RWPE1 (cell line): ENCODE results near the gene MOK.

Experiments used
- CTCF ChIA-PET: fragments of 350-600 bp; sonication (Branson Sonifier 250); formaldehyde crosslinking; extraction: SDS; loops from one replicate; lab custom pipeline; 2021; lab: Yijun Ruan, JAX
- POLR2A ChIA-PET: fragments of 400-600 bp; formaldehyde crosslinking; extraction: SDS; loops from one replicate; lab custom pipeline; 2020; ENCODE audit warnings: antibody characterized with exemption; ENCODE audit not compliant: low non-redundant PET; lab: Yijun Ruan, JAX
- DNase-seq: peaks from one replicate; pipeline ENCODE4 v3.0.0; 2012; ENCODE audit warnings: low spot score
- H3K27ac ChIP-seq: fragments of 450-650 bp; 2 replicates; pipeline ENCODE4 v1.5.1; 2017
- TF ChIP-seq, protein P1 (sequence below): fragments of 450-650 bp; conservative IDR thresholded peaks from 2 replicates; pipeline ENCODE4 v1.5.1; 2017; ENCODE audit warnings: low read depth, mild to moderate bottlenecking

The MOK gene

DNA sequence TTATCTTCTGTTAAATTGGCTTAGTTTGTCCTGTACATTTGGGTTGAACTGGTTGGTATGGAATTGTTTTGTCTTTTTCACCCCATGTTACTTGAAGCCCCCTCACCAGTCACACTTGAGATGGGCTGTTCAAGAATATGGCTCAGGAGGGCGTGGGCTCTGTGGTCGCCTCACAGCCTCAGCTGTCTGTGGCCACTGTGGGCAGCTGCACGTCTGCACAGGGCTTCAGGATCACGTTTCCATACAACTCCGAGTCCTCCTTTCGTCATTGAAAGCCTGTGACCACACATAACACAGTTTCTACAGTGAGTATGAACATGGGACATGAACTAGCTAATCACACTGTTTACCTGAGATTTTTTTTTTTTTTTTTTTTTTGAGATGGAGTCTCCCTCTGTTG lies 81.3 kb downstream of the MOK start:
- TF ChIP-seq, protein P1, sequence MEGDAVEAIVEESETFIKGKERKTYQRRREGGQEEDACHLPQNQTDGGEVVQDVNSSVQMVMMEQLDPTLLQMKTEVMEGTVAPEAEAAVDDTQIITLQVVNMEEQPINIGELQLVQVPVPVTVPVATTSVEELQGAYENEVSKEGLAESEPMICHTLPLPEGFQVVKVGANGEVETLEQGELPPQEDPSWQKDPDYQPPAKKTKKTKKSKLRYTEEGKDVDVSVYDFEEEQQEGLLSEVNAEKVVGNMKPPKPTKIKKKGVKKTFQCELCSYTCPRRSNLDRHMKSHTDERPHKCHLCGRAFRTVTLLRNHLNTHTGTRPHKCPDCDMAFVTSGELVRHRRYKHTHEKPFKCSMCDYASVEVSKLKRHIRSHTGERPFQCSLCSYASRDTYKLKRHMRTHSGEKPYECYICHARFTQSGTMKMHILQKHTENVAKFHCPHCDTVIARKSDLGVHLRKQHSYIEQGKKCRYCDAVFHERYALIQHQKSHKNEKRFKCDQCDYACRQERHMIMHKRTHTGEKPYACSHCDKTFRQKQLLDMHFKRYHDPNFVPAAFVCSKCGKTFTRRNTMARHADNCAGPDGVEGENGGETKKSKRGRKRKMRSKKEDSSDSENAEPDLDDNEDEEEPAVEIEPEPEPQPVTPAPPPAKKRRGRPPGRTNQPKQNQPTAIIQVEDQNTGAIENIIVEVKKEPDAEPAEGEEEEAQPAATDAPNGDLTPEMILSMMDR, result no peak
- ChIA-PET CTCF (interaction anchor here (0.6 kb wide), 1 partner anchor 82 kb away, joined by 3 read pairs; no protein-coding TSS in a partner anchor), POLR2A (no interaction called here)
- H3K27ac ChIP-seq, result no peak overlapping the region
- DNase-seq, result no peak

DNA sequence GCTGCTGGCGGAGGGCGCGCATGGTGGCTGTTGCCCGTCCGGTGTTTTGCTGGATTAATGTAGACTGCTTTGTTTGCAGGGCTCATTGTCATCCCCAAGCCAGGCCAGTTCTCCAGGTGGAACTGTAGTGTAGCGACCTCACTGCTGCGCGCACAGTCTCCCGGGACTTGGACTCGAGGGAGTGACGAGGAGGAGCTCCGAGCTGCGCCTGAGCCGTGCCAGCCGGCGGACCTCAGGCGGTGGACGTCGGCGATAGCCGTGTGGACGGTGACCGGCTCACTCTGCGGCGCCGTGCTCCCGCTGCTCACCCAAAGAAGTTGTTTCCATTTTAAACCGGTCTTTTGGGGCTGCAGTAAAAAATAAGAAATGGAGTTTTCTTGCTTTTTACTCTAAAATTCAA lies 82.2 kb downstream of the MOK start:
- TF ChIP-seq, protein P1, result no peak
- ChIA-PET POLR2A (no interaction called here), CTCF (interaction anchor here (1.0 kb wide), 1 partner anchor 91 kb away, joined by 3 read pairs; no protein-coding TSS in a partner anchor)
- DNase-seq, result no peak
- H3K27ac ChIP-seq, result peak overlapping the region; percentile 65; the same call in 1 of the 2 replicates

DNA sequence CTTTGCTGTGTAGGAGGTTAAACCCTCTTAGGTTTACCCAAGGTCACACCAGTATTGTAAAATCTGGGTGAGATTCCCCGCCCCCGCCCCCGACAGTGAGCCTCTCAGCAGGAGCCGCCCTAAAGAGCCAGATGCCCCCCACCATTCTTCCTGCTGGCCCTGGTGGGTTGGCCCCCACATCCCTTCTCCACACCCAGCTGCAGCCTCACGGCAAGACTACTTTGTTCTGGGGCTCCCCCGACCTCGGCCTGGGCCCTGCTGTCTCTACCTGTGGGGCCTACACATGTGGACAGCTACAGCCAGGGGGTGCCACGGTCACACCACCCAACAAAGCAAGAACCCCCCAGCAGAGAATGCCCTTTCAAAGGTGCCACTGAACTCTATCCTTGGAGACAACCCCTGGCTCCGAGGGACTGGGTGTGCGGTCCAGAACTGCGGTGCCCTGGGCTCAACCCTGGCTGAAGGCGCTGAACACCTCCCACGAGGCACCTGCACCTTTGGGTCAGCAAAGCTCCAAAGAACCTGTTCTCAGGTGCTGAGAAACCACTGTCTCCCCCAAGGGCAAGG lies 82.9 kb downstream of the MOK start:
- CTCF ChIA-PET, result interaction anchor here (1.0 to 1.7 kb wide), 2 partner anchors 92 to 93 kb away, joined by 3 to 7 read pairs; no protein-coding TSS in a partner anchor

DNA sequence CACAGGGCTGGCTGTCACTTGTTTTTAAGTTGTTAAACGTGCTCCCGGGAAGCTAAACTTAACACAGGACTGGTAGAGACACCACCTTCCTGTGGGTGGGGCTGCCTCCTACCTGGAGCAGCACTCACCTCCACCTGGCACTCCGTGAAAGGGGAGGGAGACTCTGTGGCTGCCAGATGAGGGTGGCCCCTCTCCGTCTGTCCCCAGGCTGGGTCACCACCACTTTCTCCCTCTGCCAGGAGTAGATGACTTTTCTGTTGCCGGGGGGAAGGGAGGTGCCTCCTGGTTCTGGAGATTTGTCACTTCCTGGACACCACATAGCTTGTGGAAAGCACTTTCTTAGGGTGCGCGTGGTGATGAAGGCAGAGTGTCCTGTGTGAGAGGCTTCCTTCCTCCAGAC lies 83.9 kb downstream of the MOK start:
- DNase-seq, result peak; percentile 40
- H3K27ac ChIP-seq, result peak overlapping the region; percentile 65
- TF ChIP-seq, protein P1, result no peak
- CTCF ChIA-PET, result interaction anchor here (0.6 to 1.7 kb wide), 5 partner anchors 33 to 1658 kb away, joined by 3 to 7 read pairs (median 3); partner anchors contain the start of gene WDR20
- POLR2A ChIA-PET, result no interaction called here

More for the DNA sequence above, 82.9 kb downstream of the MOK start:
- POLR2A ChIA-PET, result no interaction called here
- peak overlapping the region; percentile 65; the same call in 1 of the 2 replicates for H3K27ac ChIP-seq
- TF ChIP-seq, protein P1, result no peak
- no peak for DNase-seq

DNA sequence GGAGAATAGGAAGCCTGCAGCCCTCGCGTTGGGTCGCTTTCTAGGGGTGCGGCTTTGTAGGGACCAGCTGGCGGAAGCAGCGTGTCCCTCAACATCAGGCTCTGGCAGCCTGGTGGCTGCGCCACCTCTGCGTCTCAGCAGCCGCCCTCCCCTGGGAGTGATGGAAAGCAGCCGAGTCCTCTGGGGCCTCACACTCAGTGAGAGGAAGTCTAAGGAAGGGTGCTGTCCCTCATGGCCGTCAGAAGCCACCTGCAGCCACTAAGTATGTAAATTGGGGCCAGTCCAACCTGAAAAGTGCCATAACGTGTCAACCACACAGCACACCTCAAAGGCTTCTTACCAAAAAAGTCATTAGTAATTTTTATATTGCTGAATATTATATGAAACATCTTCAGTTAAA lies 84.9 kb downstream of the MOK start:
- ChIA-PET CTCF (interaction anchor here (0.8 kb wide), 2 partner anchors 75 to 80 kb away, joined by 3 read pairs; partner anchors contain the start of gene WDR20), POLR2A (no interaction called here)
- H3K27ac ChIP-seq, result peak overlapping the region; percentile 65
- TF ChIP-seq, protein P1, result no peak
- DNase-seq, result no peak

DNA sequence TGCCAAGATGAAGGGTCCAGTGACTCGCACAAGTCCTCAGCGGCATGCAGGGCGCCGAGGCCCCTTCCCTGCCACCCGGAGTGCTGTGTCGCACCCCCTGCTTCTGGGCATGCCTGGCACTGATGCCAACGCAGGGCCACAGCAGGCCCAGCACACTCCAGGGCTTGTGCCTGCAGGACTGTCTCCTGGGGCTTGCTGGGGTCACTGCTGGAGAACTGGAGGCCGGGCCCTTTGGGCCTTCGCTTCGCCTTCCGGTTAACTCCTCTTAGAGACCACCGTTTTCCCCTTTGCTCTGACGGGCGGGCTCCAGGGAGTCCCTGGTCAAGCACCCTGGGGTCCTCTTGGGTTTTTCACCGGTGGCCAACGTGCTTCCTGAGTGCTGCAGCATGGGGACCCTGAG lies 85.6 kb downstream of the MOK start:
- DNase-seq, result no peak
- POLR2A ChIA-PET, result no interaction called here
- 0 out of 2 replicates have a peak overlapping the region, but pooled peaks have one; percentile 65 for H3K27ac ChIP-seq
- TF ChIP-seq, protein P1, result no peak
- CTCF ChIA-PET, result no interaction called here
